NCI-H2196 treated with DMSO at 0.1 percent for 48 hours (cell line): ENCODE data around the gene SLC6A17.

Experiments used
- DNase-seq: peaks from one replicate; lab custom pipeline; 2025; ENCODE audit not compliant: unreplicated experiment; lab: John Stamatoyannopoulos, UW

SLC6A17 gene

DNA sequence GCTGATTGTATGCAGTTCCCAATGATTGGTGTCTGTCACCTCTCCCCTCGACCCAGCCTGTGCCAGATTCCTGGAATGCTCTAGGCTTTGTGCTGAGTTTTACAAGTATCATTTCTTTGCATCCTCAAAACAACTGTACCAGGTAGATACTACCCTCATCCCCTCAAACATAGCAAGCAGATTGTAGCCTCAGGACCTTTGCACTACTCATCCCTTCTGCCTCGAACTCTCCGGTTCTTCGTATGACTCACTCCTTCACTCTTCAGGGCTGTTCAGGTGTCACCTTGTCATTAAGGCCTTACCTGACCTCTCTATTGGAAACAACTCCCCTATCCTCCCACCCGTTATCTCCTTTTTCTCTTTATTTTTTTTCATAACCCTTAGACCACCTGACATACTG lies 67.8 kb downstream of the SLC6A17 start:
- no peak for DNase-seq

DNA sequence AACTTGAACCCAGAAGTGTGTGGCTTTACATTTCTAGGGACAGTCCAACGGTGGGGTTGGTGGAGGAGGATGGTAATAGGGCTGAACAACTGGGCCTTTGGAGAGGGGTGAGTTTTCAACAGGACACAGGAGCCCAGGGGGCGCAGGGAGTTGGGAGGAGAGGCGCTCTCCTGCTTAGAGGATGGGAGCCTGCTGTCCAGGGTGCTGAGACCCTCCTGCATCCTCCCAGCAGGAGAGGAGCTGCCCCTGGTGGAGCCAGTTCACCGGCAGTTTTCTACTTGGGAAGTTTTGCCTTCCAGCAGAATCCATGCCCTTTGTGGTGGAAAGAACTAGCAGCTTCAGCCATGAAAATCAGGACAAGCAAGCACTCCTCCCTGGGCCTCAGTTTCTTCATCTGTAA lies 68.4 kb downstream of the SLC6A17 start:
- no peak for DNase-seq

DNA sequence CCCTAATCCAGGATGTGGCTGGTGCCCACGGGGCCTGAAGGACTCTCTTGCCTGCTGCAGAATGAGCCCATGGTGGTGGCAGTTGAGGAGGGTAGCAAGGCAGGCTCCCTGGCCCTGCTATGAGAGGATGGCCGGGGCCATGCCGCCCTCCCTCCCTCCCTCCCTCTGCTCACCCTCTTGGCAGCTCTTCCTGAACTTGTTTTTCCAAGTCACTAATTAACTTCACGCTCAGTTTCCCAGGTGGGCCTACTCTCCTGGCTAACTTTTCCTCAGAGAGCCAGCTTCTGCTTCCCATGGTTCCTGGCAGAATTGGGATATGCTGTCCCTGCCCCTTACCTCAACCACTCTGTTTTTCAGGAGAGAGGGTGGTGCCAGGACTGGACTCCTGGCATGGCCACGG lies 70.0 kb downstream of the SLC6A17 start:
- no peak for DNase-seq

DNA sequence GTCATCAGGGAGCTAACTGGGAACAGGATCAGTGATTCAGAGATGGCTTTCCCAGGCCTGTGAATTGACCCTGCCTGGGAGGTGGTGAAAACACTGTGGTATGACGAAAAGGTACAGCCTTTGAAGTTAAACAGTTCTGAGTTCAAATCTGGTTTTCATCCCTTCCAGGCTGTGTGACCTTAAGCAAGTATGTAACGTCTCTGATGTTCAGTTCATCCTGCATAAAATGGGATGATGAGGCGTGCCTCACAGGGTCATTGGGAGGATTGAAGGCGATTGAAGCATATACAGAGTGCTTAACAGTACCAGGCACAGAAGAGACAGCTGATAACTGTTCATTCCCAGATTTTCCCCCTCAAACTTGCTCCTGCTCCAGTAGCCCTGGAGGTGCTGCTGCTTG lies 70.8 kb downstream of the SLC6A17 start:
- DNase-seq = no peak

DNA sequence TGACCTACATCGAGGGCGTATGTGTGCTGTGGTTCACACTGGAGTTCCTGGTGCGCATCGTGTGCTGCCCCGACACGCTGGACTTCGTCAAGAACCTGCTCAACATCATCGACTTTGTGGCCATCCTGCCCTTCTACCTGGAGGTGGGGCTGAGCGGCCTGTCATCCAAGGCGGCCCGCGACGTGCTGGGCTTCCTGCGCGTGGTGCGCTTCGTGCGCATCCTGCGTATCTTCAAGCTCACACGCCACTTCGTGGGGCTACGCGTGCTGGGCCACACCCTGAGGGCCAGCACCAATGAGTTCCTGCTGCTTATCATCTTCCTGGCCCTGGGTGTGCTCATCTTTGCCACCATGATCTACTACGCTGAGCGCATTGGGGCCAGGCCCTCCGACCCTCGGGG lies 72.8 kb downstream of the SLC6A17 start:
- no peak for DNase-seq

DNA sequence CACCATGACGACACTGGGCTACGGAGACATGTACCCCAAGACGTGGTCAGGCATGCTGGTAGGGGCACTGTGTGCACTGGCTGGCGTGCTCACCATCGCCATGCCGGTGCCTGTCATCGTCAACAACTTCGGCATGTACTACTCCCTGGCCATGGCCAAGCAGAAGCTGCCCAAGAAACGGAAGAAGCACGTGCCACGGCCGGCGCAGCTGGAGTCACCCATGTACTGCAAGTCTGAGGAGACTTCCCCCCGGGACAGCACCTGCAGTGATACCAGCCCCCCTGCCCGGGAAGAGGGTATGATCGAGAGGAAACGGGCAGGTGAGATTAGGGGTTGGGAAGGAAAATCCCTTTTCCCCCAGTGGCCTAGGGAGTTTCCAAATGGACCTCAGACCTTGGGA lies 73.3 kb downstream of the SLC6A17 start:
- DNase-seq = no peak

DNA sequence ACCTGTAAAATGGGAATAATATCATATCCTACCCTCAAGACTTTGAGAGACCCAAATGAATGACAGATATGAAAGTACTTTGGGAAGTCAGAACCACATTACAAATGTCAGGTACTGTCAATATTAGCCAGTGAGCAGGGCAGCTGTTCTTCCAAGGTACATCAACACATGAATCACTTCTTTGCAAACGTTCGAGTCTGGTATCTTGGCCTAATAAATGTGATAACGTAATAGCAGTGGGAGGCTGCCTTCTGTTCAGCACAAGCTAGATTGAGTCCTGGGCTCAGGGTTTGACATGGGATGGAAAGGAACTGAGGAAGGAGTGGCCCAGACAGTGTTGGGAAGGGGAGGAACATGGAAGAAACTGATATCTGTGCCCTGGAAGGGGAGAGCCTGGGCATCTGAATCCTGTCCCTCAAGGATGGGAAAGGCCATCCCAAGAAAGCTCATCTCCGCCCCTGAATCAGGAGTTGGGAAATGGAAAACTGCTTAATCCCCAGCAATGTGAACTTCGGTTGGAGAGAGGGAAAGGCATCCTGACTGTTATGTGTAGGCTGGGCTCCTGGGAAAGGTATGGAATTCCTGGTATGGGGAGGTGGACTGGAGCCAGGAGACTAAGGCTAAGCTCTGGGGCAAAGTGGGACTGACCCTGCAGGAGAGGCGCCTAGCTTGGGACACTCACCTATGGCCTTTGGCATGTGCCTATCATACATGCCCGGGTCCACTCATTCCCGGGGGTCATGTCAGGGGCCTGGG lies 74.1 kb downstream of the SLC6A17 start:
- DNase-seq = no peak

DNA sequence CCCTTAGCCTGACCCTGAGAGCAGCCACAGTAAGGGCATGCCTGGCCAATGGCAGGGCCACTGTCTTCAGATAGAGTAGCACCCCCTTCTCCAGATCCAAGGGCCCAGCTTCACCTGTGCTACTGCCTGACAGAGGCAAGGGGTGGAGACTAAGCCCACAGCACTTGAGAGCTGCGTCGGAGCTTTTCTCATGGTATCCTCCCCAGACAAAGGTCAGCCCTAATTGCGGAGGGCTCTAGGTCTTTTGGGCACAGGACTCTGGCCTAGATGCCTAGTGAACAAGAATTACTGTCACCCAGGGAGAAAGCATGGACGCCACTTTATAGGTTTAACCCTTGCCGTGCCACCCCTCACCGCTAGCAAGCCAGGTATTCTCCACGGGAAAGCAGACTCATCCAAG lies 74.9 kb downstream of the SLC6A17 start:
- DNase-seq = no peak

DNA sequence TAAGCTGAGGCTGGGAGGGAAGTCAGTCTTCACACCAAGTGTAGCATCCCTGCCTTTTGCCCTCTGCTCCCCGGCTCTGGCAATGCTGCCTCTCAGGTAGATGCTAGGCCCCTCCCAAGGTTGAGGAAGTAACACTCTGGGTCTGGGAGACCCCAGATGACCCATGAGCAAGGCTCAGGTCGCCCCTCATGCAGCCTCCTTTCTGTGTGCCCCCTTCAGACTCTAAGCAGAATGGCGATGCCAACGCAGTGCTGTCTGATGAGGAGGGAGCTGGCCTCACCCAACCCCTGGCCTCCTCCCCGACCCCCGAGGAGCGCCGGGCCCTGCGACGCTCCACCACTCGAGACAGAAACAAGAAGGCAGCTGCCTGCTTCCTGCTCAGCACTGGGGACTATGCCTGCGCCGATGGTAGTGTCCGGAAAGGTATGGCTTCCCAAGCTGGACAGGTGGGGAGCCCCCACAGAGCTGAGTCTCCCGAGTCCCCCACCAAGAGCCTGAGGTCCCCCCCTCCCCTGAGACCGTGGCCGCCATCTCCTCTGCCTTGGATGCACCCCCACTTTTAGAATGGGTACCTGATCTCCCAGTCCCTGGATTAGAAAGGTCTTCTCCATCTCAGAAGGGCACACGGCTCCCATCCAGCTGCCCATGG lies 75.6 kb downstream of the SLC6A17 start:
- DNase-seq = no peak

DNA sequence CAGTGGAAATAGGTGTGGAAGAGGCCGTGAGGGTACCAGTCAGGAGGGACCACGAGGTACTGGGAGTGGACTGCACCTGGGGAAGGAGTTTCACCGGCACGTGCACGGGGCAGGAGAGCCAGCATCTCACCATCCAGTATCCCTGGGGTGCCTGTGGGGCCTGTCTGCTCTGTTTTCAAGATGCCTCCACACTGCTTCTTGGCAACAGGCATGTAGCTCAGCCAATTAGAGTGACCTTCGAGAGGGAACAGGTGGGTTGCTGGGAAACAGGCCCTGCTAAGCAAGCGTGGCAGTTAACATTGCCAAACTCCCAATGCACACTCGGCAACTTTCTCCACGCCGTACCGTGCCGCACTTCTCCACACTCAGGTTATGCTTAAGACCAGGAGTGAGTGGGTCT lies 77.5 kb downstream of the SLC6A17 start:
- no peak for DNase-seq

DNA sequence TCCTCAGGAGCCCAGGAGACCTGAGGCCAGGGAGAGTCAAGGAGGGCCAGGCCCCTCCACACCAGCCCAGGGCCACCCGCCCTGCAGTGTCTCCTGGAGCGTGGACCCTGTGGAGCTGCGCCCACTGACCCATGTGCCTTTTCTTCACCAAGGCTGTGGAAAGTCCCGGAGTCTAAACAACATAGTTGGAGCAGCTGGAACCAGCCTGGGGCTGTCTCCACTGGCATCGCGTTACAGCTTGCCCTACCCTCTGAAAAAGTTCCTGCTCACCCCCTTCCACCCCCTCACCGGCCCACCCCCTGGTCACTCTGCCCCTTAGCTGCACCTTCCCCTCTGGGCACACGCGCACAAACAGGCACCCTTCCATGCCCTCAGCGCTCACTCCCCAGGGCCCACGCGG lies 78.1 kb downstream of the SLC6A17 start:
- DNase-seq = no peak

DNA sequence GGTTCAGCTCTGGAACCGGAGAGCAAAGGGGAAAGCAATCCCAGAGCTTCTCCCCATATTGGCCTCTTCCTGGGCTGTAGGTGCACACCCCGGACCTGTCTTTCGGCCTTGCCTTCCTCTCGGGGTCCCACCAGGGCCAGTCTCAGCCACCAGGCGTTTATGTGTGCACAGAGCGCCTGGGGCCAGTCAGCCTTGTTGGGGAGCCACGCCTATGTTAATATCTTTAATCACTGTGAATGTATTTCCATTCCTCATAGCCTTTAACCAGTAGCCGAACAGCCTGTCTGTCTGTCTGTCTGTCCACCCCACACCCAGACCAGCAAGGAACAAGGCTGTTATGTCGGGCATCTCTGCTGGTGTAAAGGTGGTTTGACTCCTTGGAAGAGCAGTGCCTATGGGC lies 78.6 kb downstream of the SLC6A17 start:
- no peak for DNase-seq

DNA sequence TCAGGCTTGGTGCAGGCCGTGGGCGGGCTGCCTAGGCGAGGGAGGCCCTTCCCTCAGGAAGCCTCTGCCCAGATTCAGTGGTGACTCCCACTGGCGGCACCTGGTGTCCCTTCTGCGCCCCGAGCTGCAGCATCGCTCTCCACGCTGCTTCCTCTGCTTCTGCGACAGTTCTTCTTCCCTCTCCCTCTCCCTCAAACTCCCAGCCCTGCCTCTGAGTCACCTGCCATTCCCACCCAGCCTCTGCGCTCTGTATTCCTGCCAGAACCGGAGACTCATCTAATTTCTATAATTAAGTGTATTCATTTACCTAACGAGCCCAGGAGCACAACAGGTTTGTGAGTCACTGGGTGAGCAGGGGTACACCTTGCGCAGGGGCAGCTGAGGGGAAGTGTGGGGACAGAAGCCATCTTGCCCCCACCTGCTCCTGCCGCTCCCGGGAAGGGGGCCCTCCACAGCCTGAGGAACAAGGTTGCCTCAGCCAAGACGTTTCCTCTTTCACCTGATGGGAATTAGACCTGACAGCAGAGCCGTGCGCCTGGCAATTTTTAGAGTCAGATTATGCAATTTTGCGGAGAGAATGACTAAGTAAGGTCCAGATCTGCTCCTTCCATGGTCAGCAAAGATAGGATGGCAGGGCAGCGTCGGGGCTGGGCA lies 79.2 kb downstream of the SLC6A17 start:
- no peak for DNase-seq

DNA sequence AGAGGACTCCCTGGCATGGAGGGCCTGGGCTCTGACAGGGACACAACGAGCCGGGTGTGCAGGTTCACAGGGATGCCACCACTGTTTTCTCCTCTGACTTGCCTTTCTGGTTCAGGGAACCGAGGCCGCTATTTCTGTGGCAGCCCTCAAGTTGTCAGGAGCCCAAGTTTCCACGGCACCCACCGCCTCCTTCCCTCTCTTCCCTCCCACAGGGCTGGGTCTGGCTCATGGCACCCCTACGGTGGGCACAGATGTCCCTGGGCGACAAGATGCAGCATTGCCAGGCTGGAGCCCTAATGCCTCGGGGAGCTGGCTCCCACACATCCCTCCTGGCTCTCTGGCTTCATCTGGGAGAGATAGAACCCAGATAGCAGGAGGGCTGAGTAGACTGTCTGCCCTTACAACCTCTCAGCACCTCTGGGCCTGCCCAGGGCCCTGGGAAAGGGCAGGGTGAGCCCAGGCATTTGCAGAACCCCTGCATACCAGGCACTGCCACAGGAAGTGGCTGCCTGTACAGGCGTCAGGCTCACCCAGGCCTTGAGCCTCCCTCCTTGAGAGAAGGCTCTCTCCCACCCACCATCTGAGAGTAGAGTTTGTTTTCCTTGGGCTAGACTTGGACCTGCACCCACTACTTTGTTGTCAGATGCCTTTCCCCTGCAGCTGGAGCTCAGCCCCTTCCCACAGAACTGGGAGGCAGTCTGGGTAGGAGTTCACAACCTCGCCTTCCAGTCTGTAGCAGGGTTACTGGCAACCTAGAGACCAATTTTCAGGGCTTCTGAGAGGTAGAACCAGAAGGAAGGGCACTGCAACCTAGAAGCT lies 80.3 kb downstream of the SLC6A17 start:
- no peak for DNase-seq

DNA sequence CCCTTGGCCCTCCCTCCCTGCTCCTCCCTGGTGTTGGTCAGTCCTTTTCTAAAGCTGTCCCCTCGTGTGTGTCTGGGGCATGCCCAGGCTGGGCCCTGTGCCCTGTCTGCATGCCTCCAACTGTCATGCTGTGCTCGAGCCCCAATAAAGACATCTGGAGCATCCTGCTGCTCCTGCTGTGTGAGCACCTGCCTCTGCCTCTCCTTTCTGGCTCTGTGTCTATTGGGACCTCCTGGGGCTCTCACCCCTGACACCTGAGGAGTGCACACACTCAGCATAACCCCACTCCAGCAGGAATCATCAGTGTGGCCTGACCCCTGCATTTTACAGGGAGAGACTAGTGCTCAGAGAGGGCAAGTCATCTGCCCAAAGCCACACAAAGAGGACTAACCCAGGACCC lies 83.6 kb downstream of the SLC6A17 start:
- DNase-seq = peak; percentile 25

DNA sequence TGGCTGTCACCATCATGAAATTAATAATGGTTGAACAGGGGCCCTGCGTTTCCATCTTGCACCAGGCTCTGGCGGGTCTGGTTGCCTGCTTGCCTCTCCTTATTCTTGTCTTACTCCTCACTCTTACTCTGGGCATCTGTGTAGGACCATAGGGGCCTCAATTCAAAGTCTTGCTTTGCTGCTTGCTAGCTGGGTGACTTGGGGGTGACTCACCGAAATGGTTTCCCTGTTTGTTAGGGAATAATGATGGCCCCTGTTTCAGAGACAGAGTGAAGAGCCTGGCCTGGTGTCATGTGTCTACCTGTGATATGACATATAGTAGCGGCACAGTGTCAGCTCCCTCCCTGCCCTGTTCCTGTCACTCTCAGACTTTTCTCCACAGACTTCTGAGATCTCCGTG lies 84.4 kb downstream of the SLC6A17 start:
- DNase-seq = no peak

DNA sequence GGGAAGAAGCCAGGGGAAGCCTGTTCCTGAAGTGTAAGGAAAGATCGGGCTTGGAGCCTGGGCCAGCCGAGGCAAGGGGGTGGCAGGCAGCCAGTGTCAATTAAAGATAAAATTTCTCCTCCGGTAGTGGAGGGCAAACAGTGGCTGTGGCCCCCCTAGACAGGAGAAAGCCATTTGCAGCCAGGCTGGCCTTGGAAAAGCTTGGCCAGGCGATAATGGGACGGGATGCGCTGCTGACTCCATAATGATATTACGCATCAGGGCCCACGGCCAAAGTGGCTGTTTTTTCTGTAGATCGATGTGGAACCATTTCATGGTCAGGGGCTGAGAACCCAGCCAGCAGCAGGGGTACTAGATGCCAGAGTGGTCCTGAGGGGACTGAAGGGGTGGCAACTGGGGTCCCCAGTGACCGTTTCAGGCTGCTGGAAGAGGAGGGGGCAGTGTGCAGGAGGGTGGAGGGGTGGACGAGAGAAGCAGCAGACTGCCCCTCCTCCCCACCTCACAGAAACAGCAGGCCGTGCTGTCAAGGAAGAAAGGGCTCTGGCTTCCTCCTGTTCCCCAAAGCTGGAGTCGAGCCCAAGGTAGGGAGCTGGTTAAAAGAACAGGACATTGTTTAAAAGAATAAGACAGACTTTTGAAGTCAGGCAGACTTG lies 85.0 kb downstream of the SLC6A17 start:
- DNase-seq = no peak

DNA sequence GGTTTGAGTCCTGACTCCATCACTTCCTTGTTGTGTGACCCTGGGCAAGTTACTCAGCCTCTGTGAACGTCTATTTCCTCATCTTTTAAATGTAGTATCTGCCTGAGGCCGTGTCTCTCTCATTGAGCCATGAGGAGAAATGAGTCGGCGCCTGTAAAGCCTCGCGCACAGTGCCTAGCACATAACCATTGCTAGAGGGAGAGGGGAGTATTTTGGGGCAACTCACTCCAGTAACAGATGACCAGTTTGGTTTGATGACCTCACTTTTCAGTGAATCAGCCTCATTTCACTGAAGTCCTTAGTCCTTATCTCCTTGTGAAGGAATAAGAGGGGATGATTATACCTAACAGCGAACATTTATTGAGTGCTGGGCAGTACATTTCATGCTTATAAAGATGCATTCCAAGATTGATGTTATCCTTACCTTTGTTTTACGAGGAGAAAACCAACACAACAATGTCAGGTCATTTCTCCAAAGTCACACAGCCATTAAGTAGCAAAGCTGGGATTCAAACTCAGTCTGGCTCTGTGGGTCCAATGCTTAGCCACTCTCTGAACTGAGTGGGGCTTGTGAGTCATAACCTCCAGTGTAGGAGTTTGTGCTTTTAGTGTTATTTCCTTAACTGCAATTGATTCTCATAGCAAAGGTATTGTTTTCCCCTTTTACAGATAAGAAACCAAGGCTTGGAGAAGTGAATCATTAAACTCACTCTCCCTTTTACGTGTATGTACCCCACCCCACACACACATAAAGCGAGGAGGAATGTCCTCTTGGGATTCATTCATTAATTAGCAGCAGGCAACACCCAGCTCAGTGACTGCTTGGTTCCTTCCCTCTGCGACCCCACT lies 85.8 kb downstream of the SLC6A17 start:
- DNase-seq = no peak

DNA sequence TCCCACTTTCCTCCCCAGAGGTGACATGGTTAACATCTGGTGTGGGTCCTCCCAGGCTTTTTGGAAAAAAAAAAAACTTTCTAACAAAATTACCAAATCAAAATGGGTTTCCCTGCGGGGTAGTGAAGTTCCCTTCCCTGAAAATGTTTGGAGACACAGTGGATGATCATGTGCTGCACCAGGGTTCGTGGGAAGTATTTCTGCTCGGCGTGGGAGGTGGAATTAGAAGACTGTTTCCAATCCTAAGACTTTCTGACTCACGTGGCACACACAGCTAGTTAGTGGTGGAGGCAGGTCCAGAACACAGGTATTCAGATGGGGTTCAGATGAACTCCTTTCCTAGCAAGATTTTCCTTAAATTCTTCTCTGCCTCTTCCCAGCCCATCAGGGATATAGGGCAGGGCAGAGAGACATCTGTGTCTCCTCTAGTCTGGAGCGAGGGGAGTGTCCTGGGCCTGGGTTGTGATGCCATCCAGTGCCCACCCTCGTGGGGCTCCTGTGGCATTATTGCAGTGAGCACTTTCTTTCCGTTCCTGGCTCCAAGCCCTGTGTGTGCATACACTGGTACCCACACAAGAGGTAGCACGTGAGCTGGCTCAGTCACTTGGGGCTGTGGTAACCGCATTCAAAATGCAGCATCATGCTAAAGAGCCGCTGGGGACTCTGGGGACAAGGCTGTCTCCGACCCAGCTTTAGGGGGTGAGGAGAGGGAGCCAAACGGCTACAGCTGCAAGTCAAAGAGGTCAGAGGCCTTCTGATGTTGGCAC lies 87.3 kb downstream of the SLC6A17 start:
- no peak for DNase-seq
